HepG2 (cell line): ENCODE measurements around the gene CACNA1D. TPM values are rescaled to one million over a fixed set of nuclear protein-coding genes. Genes with fewer than 3 reads are reported as not detected.

Source experiments
- ATAC-seq: fragments of 200-7000 bp; cut with Tn5 transposase; 3 replicates; pipeline ENCODE4 v1.9.1; 2020; ENCODE audit warnings: mild to moderate bottlenecking, moderate library complexity
- BruUV-seq: library from RNA; stranded (reverse); fragments of 400-500 nt; replicated peaks from 2 replicates; lab custom pipeline; 2021; lab: Mats Ljungman, UMichigan
- CTCF ChIA-PET: fragments of 300-600 bp; formaldehyde crosslinking; extraction: SDS; loops from one replicate; lab custom pipeline; 2021; ENCODE audit warnings: low total read pairs, inconsistent platforms, low intra/inter-chr PET ratio; lab: Yijun Ruan, JAX
- POLR2A ChIA-PET: fragments of 350-600 bp; sonication (Branson Sonifier 250); formaldehyde crosslinking; loops from one replicate; lab custom pipeline; 2020; ENCODE audit warnings: antibody characterized with exemption, inconsistent platforms; lab: Yijun Ruan, JAX
- DNase-seq: peaks from one replicate; pipeline ENCODE4 v3.0.0-alpha.2; 2015; ENCODE audit warnings: low spot score
- FAIRE-seq: peaks from 3 replicates; lab custom pipeline; 2011; peaks lifted over from hg19 to GRCh38; lab: Jason Lieb, UNC
- H2AFZ ChIP-seq: one replicate; pipeline ENCODE4 v1.6.1; 2011; ENCODE audit warnings: low read length, inconsistent platforms
- H3K27ac ChIP-seq: fragments of 300-600 bp; 3 replicates; pipeline ENCODE4 v1.8.0; 2011; ENCODE audit warnings: mixed run types, mild to moderate bottlenecking, mixed read lengths, low read length, inconsistent platforms; ENCODE audit not compliant: insufficient read depth; ENCODE audit errors: extremely low read length
- H3K27me3 ChIP-seq, 2 experiments: fragments of 200-600 bp in 1 of 2; 2 replicates in 1 of 2; 3 replicates in 1 of 2; pipeline versions ENCODE4 v1.6.0 to v1.8.0; 2011; ENCODE audit warnings: low read length in 2 of 2, mild to moderate bottlenecking in 2 of 2, moderate library complexity in 2 of 2, inconsistent platforms in 1 of 2; ENCODE audit not compliant: insufficient read depth in 2 of 2, control insufficient read depth in 1 of 2
- H3K36me3 ChIP-seq, 2 experiments: fragments of 200-600 bp in 1 of 2; replicated peaks in 1 of 2; 2 replicates in 1 of 2; 3 replicates in 1 of 2; pipeline versions ENCODE4 v1.5.1 to v1.8.0; 2011; ENCODE audit warnings: low read length in 2 of 2, inconsistent platforms in 1 of 2; ENCODE audit not compliant: insufficient read depth in 2 of 2, control insufficient read depth in 1 of 2
- H3K4me1 ChIP-seq: 2 replicates; pipeline ENCODE4 v1.5.1; 2012; ENCODE audit warnings: low read length, inconsistent platforms; ENCODE audit not compliant: insufficient read depth
- H3K4me2 ChIP-seq: 2 replicates; pipeline ENCODE4 v1.6.0; 2011; ENCODE audit warnings: low read depth, low read length, inconsistent platforms
- H3K4me3 ChIP-seq, 3 experiments: fragments of 200-600 bp in 1 of 3; sonication (generic), shearing (Covaris generic) in 1 of 3; replicated peaks in 1 of 3; 2 replicates each; pipeline ENCODE4 v1.5.1; 2011 to 2016; ENCODE audit warnings: low read length in 3 of 3, inconsistent platforms in 2 of 3, low read depth in 2 of 3, mild to moderate bottlenecking in 2 of 3, control low read depth in 1 of 3, mixed read lengths in 1 of 3; ENCODE audit not compliant: insufficient read depth in 1 of 3
- H3K79me2 ChIP-seq: one replicate; pipeline ENCODE4 v1.6.1; 2011; ENCODE audit warnings: low read length, inconsistent platforms; ENCODE audit not compliant: insufficient read depth
- H3K9ac ChIP-seq: 2 replicates; pipeline ENCODE4 v1.6.0; 2011; ENCODE audit warnings: mild to moderate bottlenecking, low read depth, low read length, inconsistent platforms; ENCODE audit not compliant: insufficient read depth
- H3K9me3 ChIP-seq: 2 replicates; pipeline ENCODE4 v1.5.1; 2012; ENCODE audit warnings: mild to moderate bottlenecking, low read length
- H4K20me1 ChIP-seq: 2 replicates; pipeline ENCODE4 v1.6.0; 2011; ENCODE audit warnings: inconsistent platforms, mild to moderate bottlenecking, low read length, moderate library complexity; ENCODE audit not compliant: insufficient read depth
- PHB2 ChIP-seq: fragments of 450-650 bp; IDR thresholded peaks from 2 replicates; pipeline ENCODE4 v1.6.1; 2018; ENCODE audit not compliant: partially characterized antibody
- RNF2 ChIP-seq: fragments of 450-650 bp; conservative IDR thresholded peaks from 2 replicates; pipeline ENCODE4 v1.6.1; 2016; ENCODE audit warnings: low read depth
- SALL1 ChIP-seq: sonication (generic); formaldehyde crosslinking; IDR thresholded peaks from 2 replicates; pipeline ENCODE4 v1.8.0; 2022; ENCODE audit warnings: mild to moderate bottlenecking, missing genetic modification reagents
- ZNF383 ChIP-seq: sonication (generic); formaldehyde crosslinking; IDR thresholded peaks from 2 replicates; pipeline ENCODE4 v1.4.0; 2020; ENCODE audit warnings: missing genetic modification reagents, mild to moderate bottlenecking, borderline replicate concordance
- ZNF737 ChIP-seq: sonication (generic); formaldehyde crosslinking; IDR thresholded peaks from 2 replicates; pipeline ENCODE4 v1.5.0; 2020; ENCODE audit warnings: missing genetic modification reagents, mild to moderate bottlenecking, borderline replicate concordance
- ZNF83 ChIP-seq: sonication (generic); formaldehyde crosslinking; IDR thresholded peaks from 2 replicates; pipeline ENCODE4 v1.4.0; 2020; ENCODE audit warnings: missing genetic modification reagents, mild to moderate bottlenecking, borderline replicate concordance
- WGBS: methylation state at CpG from one replicate; pipeline ENCODE4 v1.1.6; 2017; ENCODE audit warnings: low lambda C conversion rate; 5-methylcytosine and 5-hydroxymethylcytosine counted together
- in situ Hi-C: cut with HindIII; loops from 2 replicates; pipeline ENCODE4 v1.10.0; 2017; ENCODE audit warnings: low pct_unique_long_range_greater_than_20kb; ENCODE audit not compliant: extremely low pct_ligation_motif_present
- intact Hi-C: fragments of 100-400 bp; cut with micrococcal nuclease; formaldehyde crosslinking; loops from one replicate; pipeline ENCODE4 v1.10.0; 2022; ENCODE audit not compliant: unreplicated experiment
- polyA plus RNA-seq, 8 experiments: library from polyadenylated mRNA; depleted of rRNA in 3 of 8; stranded (reverse) in 7 of 8; unstranded in 1 of 8; fragments of >200 nt; fragmentation: Illumina TruSeq in 4 of 8; extraction: Trizol in 4 of 8; gene quantifications; 2 replicates each; pipeline versions ENCODE4 v1.2.1 to v1.2.3, GENCODE V29; 2011 to 2016; ENCODE audit warnings: low read depth in 4 of 8, missing spikeins in 1 of 8, mixed read lengths in 1 of 8; ENCODE audit not compliant: insufficient read depth in 1 of 8
- total RNA-seq, 5 experiments: library from RNA; depleted of rRNA; stranded (reverse); fragments of >200 nt; fragmentation: Illumina TruSeq; extraction: Trizol; gene quantifications; 2 replicates each; pipeline ENCODE4 v1.2.3, GENCODE V29; 2016; ENCODE audit warnings: low read depth in 1 of 5

CACNA1D gene
- total and polyA plus RNA-seq, 2 of the 13 experiments (the other 11 are each of a cell fraction or from before 2014, with no cell fraction given), result 0.26 to 0.38 TPM

GRCh38 chr3:53650424-53650823 is 156.0 kb downstream of the CACNA1D start:
- TF ChIP-seq SALL1 (CRISPR knock-in tag) (no peak), ZNF737 (CRISPR knock-in tag) (no peak)
- ATAC-seq (no peak), FAIRE-seq (no peak), DNase-seq (no peak)
- no peaks in the 10 kb centered on the region for H4K20me1 ChIP-seq
- H3K79me2 ChIP-seq, result no peaks in the 10 kb centered on the region
- in situ Hi-C loops (no loop called here), intact Hi-C loops (no loop called here)
- H3K9ac ChIP-seq, result no peak overlapping the region
- H3K4me1 ChIP-seq, result no peaks in the 10 kb centered on the region
- H3K27ac ChIP-seq, result no peak overlapping the region
- ChIA-PET POLR2A (no interaction called here), CTCF (no interaction called here)
- 61% methylated on average over 5 of the region's 5 CpGs for WGBS
- no peak overlapping the region for H3K4me3 ChIP-seq
- no TSS peak for BruUV-seq
- no peak overlapping the region for H2AFZ ChIP-seq
- no peaks in the 10 kb centered on the region for H3K9me3 ChIP-seq
- no peak overlapping the region for H3K4me2 ChIP-seq
- H3K36me3 ChIP-seq, result no peaks in the 10 kb centered on the region
- no peaks in the 10 kb centered on the region for H3K27me3 ChIP-seq

DNA sequence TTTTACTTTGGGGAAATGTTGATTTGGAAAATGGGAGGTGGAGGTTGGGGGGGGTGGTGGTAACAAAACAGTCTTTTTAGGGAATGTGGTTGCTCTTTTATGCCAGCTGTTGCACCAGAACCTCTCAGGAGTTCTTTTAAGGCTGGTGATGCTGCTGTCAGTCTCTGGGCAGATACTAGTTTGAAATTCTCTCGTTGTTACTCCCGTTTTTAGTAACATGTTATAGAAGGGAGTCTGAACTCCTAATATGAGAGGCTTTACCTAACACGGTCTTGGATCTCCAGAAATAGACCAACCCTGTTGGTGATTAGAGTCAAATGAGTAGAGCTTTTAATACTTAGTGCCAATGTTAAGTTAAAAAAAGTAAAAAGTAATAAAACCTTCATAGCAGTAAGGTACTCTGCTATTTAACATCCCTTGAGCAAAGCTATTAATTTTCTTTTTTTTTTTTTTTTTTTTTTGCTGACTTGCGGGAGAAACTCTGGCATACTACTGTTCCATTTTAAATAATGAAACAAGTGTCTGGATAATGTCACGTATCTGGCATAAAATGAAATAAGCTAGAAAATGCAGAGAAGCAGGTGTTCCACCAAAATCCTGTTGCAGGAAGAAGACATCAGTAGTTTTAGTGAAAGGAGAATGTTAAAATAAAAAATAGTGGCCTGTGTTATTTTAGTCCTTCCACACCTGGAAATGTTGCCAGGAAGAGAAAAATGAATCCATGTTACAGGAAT is 156.7 kb downstream of the CACNA1D start:
- Histone ChIP-seq H3K27ac (no peak overlapping the region), H2AFZ (no peak overlapping the region), H4K20me1 (no peaks in the 10 kb centered on the region), H3K27me3 (no peaks in the 10 kb centered on the region), H3K4me2 (no peak overlapping the region), H3K9me3 (no peaks in the 10 kb centered on the region), H3K36me3 (no peaks in the 10 kb centered on the region), H3K4me1 (no peaks in the 10 kb centered on the region), H3K4me3 (no peak overlapping the region), H3K79me2 (no peaks in the 10 kb centered on the region), H3K9ac (no peak overlapping the region)
- ChIA-PET POLR2A (no interaction called here), CTCF (no interaction called here)
- ATAC-seq (no peak), DNase-seq (no peak), FAIRE-seq (no peak)
- intact Hi-C loops, result no loop called here
- WGBS, result 49% methylated on average over 5 of the region's 5 CpGs
- in situ Hi-C loops, result no loop called here
- no peak for TF ChIP-seq RNF2
- no peak for TF ChIP-seq PHB2
- no peak for TF ChIP-seq ZNF83
- TF ChIP-seq ZNF383 (CRISPR knock-in tag), result no peak
- no TSS peak for BruUV-seq
